WTC11 (cell line): ENCODE measurements around the gene PTPRF.

Experiments
- TF ChIP-seq, protein P1 (sequence below): fragments of 200-600 bp; IDR thresholded peaks from 2 replicates; pipeline ENCODE4 v1.8.0; 2022; ENCODE audit warnings: antibody characterized with exemption
- TF ChIP-seq, protein P2 (sequence below): sonication (generic); formaldehyde crosslinking; IDR thresholded peaks from 2 replicates; pipeline ENCODE4 v1.8.1; 2022; ENCODE audit warnings: mild to moderate bottlenecking, missing genetic modification reagents, moderate library complexity, borderline replicate concordance

DNA sequence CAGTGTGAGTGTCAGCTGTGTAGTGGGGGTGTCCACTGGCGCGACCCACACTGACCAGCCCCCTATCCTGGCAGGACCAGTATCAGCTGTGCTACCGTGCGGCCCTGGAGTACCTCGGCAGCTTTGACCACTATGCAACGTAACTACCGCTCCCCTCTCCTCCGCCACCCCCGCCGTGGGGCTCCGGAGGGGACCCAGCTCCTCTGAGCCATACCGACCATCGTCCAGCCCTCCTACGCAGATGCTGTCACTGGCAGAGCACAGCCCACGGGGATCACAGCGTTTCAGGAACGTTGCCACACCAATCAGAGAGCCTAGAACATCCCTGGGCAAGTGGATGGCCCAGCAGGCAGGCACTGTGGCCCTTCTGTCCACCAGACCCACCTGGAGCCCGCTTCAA is 91.2 kb downstream of the PTPRF start:
- TF ChIP-seq, protein P1, sequence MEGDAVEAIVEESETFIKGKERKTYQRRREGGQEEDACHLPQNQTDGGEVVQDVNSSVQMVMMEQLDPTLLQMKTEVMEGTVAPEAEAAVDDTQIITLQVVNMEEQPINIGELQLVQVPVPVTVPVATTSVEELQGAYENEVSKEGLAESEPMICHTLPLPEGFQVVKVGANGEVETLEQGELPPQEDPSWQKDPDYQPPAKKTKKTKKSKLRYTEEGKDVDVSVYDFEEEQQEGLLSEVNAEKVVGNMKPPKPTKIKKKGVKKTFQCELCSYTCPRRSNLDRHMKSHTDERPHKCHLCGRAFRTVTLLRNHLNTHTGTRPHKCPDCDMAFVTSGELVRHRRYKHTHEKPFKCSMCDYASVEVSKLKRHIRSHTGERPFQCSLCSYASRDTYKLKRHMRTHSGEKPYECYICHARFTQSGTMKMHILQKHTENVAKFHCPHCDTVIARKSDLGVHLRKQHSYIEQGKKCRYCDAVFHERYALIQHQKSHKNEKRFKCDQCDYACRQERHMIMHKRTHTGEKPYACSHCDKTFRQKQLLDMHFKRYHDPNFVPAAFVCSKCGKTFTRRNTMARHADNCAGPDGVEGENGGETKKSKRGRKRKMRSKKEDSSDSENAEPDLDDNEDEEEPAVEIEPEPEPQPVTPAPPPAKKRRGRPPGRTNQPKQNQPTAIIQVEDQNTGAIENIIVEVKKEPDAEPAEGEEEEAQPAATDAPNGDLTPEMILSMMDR, result no peak
- TF ChIP-seq, protein P2, sequence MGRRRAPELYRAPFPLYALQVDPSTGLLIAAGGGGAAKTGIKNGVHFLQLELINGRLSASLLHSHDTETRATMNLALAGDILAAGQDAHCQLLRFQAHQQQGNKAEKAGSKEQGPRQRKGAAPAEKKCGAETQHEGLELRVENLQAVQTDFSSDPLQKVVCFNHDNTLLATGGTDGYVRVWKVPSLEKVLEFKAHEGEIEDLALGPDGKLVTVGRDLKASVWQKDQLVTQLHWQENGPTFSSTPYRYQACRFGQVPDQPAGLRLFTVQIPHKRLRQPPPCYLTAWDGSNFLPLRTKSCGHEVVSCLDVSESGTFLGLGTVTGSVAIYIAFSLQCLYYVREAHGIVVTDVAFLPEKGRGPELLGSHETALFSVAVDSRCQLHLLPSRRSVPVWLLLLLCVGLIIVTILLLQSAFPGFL (CRISPR knock-in tag), result no peak
